ENCODE data around the gene LDLRAP1. TPM values are rescaled to one million over a fixed set of nuclear protein-coding genes. Genes with fewer than 3 reads are reported as not detected.

Gene LDLRAP1
- total RNA-seq, 2 donors from 2014 or later: 13.9 to 14.5 TPM

DNA sequence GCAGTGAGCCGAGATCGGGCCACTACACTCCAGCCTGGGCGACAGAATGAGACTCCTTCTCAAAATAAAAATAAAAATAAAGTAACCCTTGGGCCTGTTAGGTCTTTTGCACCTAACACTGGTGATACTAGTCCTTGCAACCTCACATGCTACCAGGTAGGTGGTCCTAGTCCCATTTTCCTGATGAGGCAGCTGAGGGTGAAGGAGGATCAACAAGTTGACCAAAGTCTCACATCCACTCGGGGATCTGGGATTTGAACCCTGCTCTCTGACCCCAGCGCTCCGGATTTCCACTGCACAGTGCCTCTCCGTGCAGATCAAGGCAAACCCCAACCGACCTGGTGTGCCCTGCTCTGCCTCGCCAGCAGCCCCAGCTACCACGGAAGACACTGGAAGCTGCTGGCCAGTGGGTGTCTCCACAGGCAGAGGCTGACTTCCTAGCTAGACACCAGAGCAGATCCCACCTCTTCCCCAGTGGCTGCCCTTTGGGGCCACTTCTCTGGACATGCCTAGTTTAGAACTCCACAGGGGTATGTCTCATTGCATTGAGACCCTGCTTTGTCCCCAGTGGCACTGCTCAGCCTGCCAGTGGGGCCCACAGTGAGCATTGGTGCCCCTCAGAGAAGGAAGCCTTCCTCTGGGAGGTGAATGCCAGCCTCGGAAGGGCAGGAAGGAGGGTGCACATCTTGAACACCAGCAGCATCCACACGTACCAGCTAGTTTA is 27.6 kb downstream of the LDLRAP1 start:
- no peak overlapping the region for H3K27ac ChIP-seq (ENCODE audit: low read depth, low read length)
- no peaks in the 10 kb centered on the region for H3K9me3 Mint-ChIP-seq

DNA sequence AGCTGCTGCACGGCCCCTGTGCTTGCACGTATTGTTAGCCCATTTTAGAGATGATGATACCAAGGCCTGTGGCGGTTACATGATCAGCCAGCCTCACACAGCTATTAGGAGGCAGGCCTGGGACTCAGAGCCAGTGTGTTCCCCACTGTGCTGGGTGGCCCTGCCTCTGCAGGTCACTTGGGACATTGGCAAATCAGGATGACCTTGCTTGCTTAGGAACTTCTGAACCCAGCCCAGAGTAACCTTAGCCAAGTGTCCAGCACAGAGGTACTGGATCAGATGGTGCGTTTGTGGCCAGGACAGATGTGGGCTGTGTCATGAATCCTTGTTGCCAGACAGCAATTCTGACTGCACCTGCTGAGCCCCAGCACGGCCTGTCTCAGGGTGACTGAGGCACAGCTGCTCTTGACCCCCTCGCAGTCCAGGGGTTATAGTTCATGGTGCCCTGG is 28.1 kb downstream of the LDLRAP1 start:
- H3K9me3 ChIP-seq (ENCODE audit: control insufficient read depth, low read length): no peaks in the 10 kb centered on the region
- no peak overlapping the region for H3K27ac ChIP-seq (ENCODE audit: low read depth, low read length)
- H3K4me3 ChIP-seq (ENCODE audit: low read length): no peak overlapping the region
- H3K36me3 ChIP-seq (ENCODE audit: control insufficient read depth, insufficient read depth, low read length): no peaks in the 10 kb centered on the region
- Mint-ChIP-seq H3K4me3 (no peak overlapping the region), H3K27ac (no peak overlapping the region), H3K36me3 (ENCODE audit: low read depth) (no peaks in the 10 kb centered on the region), H3K9me3 (no peaks in the 10 kb centered on the region), H3K27me3 (ENCODE audit: insufficient read depth) (peaks cover 3% of the 10 kb centered on the region), H3K4me1 (peaks cover 10% of the 10 kb centered on the region)
- no peaks in the 10 kb centered on the region for H3K27me3 ChIP-seq (ENCODE audit: control insufficient read depth, insufficient read depth, low read length, poor library complexity, severe bottlenecking)
- H3K9ac ChIP-seq (ENCODE audit: extremely low read depth, low read length, poor library complexity, severe bottlenecking): no peak overlapping the region
- TF ChIP-seq, protein P1, sequence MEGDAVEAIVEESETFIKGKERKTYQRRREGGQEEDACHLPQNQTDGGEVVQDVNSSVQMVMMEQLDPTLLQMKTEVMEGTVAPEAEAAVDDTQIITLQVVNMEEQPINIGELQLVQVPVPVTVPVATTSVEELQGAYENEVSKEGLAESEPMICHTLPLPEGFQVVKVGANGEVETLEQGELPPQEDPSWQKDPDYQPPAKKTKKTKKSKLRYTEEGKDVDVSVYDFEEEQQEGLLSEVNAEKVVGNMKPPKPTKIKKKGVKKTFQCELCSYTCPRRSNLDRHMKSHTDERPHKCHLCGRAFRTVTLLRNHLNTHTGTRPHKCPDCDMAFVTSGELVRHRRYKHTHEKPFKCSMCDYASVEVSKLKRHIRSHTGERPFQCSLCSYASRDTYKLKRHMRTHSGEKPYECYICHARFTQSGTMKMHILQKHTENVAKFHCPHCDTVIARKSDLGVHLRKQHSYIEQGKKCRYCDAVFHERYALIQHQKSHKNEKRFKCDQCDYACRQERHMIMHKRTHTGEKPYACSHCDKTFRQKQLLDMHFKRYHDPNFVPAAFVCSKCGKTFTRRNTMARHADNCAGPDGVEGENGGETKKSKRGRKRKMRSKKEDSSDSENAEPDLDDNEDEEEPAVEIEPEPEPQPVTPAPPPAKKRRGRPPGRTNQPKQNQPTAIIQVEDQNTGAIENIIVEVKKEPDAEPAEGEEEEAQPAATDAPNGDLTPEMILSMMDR (conservative IDR thresholded peaks at IDR 0.05): no peak
- H3K4me1 ChIP-seq (ENCODE audit: control insufficient read depth, insufficient read depth, low read length): no peaks in the 10 kb centered on the region
- 90 to 94% methylated on average over 6 of the region's 6 CpGs for WGBS, 2 experiments (ENCODE audit: insufficient coverage in 1 of 2, insufficient read length in 1 of 2)
- no peak for DNase-seq

More for the DNA sequence above, 27.6 kb downstream of the LDLRAP1 start:
- whole genome bisulfite sequencing, 2 experiments (ENCODE audit: insufficient coverage in 1 of 2, insufficient read length in 1 of 2): 92 to 95% methylated on average over 7 to 12 of the region's 12 CpGs
- no peak for DNase-seq
- Mint-ChIP-seq H3K4me3 (no peak overlapping the region), H3K27me3 (ENCODE audit: insufficient read depth) (peaks cover 3% of the 10 kb centered on the region), H3K4me1 (peaks cover 10% of the 10 kb centered on the region), H3K27ac (no peak overlapping the region), H3K36me3 (ENCODE audit: low read depth) (no peaks in the 10 kb centered on the region)
- H3K36me3 ChIP-seq (ENCODE audit: control insufficient read depth, insufficient read depth, low read length): no peaks in the 10 kb centered on the region
- no peaks in the 10 kb centered on the region for H3K9me3 ChIP-seq (ENCODE audit: control insufficient read depth, low read length)
- H3K4me1 ChIP-seq (ENCODE audit: control insufficient read depth, insufficient read depth, low read length): no peaks in the 10 kb centered on the region
- no peaks in the 10 kb centered on the region for H3K27me3 ChIP-seq (ENCODE audit: control insufficient read depth, insufficient read depth, low read length, poor library complexity, severe bottlenecking)
- no peak overlapping the region for H3K4me3 ChIP-seq (ENCODE audit: low read length)
- TF ChIP-seq, protein P1 (conservative IDR thresholded peaks at IDR 0.05): no peak
- no peak overlapping the region for H3K9ac ChIP-seq (ENCODE audit: extremely low read depth, low read length, poor library complexity, severe bottlenecking)

DNA sequence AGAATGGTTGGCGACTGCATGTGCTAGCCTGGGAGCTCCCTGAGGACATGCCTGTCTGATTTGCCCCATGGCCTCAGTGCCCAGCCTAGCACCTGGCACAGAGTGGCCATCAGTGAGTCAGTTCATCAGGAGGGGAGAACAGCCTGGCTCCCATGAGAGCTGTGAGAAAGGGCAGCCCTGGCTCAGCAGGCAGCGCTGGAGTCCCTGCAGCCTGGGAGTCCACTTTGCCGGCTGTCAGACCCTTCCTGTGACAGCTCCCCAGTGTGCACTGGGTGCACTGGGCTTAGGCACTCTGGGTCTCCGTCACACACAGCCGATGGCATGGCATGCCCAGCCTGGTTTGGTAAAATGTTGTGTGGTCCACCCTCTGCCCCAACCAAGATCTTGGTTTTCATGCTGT is 28.7 kb downstream of the LDLRAP1 start:
- DNase-seq: no peak
- H3K9ac ChIP-seq (ENCODE audit: extremely low read depth, low read length, poor library complexity, severe bottlenecking): no peak overlapping the region
- H3K4me3 ChIP-seq (ENCODE audit: low read length): no peak overlapping the region
- Mint-ChIP-seq H3K27me3 (ENCODE audit: insufficient read depth) (peaks cover 3% of the 10 kb centered on the region), H3K4me3 (no peak overlapping the region), H3K9me3 (no peaks in the 10 kb centered on the region), H3K27ac (no peak overlapping the region), H3K36me3 (ENCODE audit: low read depth) (no peaks in the 10 kb centered on the region), H3K4me1 (peaks cover 10% of the 10 kb centered on the region)
- H3K4me1 ChIP-seq (ENCODE audit: control insufficient read depth, insufficient read depth, low read length): no peaks in the 10 kb centered on the region
- H3K9me3 ChIP-seq (ENCODE audit: control insufficient read depth, low read length): no peaks in the 10 kb centered on the region
- 93 to 94% methylated on average over 3 to 5 of the region's 5 CpGs for WGBS, 2 experiments (ENCODE audit: insufficient coverage in 1 of 2, insufficient read length in 1 of 2)
- no peak overlapping the region for H3K27ac ChIP-seq (ENCODE audit: low read depth, low read length)
- no peaks in the 10 kb centered on the region for H3K36me3 ChIP-seq (ENCODE audit: control insufficient read depth, insufficient read depth, low read length)
- TF ChIP-seq, protein P1 (conservative IDR thresholded peaks at IDR 0.05): no peak
- no peaks in the 10 kb centered on the region for H3K27me3 ChIP-seq (ENCODE audit: control insufficient read depth, insufficient read depth, low read length, poor library complexity, severe bottlenecking)
